ENCODE data around the gene GPR84.

DNA sequence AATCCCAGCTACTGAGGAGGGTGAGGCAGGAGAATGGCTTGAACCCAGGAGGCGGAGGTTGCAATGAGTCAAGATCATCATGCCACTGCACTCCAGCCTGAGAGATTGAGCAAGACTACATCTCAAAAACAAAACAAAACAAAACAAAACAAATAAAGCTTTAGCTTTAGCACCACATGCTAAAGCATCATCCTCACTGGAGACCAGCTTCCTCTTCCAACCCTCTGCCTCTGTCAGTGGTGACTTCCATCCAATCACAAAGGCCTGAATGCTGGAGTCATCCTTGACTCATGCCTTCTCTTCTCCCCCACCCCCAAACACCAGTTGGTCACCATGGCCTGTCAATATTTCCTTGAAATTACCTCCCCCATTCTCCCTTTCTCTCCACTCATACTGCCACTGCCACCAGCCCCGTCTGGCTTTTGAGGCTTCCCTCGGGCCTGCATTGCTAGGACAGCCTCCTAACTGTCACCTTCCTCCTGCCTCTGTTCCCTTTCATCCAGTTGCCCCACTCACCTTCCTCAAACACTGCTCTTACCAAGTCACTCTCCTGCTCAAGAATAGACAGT lies 18.8 kb upstream of the GPR84 start:
- TF ChIP-seq CTCF (IDR thresholded peaks at IDR 0.05) = no peak
- no peak for TF ChIP-seq POLR2A (IDR thresholded peaks at IDR 0.05)
